Inflammatory macrophage treated with lipopolysaccharide for 1 hour (primary cell): ENCODE results near the gene CDC16.

Experiments used
- DNase-seq, 2 donors: peaks; one replicate each; pipeline ENCODE4 v3.0.0-alpha.2; 2020 to 2022

The CDC16 gene

GRCh38 chr13:114304346-114305034 lies 69.8 kb downstream of the CDC16 start:
- DNase-seq, result no peak

- no peak for DNase-seq
Observed at GRCh38 chr13:114309086-114309485, 74.4 kb downstream of the CDC16 start.

DNA sequence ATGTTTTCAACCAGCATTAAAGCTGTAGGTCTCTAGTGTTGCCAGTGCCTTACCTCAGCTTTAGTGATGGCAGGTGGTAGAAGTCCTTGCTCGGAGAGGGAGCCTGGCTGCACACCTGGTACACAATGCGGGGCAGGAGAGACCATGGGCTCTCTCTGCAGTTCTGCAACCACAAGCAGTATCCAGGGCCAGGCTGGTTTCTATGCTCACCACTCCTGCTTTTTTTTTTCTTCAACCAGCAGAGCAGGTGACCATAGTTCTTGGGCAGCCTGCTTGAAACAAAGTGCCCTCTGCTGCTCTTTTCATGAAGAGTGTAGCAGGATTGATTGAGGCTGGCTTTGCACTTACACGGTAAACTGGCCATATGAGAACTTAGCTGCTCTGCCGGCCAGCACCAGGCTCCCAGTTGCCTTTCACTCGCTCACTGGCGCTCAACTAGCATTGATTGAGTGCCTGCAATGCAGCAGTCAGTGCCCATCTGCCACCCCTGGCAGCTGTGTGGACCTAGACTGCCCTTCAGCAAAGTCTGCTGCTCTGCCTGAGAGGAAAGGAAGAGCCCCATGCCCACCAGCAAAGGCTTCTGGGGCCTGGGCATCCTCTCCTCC lies 75.2 kb downstream of the CDC16 start:
- DNase-seq, result no peak

DNA sequence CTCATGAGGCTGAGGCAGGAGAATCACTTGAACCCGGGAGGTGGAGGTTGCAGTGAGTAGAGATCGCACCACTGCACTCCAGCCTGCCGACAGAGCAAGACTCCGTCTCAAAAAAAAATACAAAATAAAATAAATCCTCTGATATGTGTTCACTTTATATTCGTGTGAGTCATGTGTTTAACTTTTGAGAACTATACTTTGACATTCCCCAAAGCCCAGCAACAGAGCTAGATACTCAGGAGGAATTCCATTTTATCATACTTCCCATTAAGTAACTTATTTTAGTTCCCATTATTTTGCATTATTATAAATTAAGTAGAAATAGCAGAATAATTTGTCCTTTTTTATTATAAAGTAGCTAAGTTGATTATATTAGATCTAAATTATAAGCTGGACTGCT lies 76.3 kb downstream of the CDC16 start:
- DNase-seq, result no peak

DNA sequence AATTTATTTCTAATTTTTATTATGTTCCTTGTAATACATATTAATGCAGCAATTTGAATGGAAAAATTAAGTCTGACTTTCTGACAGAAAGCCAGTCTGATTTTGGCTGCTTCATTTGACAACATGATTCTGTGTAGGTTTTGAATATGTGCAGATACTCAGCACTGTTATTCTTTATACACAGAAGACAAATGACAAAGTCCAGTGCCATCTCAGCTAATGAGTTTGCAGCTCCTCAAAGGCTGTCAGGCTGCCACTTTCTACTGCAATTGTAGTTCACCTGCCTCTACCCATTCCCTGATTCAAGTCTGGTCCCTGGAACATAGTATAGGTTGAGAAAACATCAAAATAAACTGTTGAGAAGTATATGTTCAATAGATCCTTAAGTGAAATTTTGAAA lies 76.7 kb downstream of the CDC16 start:
- DNase-seq, result no peak

GRCh38 chr13:114311908-114312307 lies 77.2 kb downstream of the CDC16 start:
- no peak for DNase-seq

DNA sequence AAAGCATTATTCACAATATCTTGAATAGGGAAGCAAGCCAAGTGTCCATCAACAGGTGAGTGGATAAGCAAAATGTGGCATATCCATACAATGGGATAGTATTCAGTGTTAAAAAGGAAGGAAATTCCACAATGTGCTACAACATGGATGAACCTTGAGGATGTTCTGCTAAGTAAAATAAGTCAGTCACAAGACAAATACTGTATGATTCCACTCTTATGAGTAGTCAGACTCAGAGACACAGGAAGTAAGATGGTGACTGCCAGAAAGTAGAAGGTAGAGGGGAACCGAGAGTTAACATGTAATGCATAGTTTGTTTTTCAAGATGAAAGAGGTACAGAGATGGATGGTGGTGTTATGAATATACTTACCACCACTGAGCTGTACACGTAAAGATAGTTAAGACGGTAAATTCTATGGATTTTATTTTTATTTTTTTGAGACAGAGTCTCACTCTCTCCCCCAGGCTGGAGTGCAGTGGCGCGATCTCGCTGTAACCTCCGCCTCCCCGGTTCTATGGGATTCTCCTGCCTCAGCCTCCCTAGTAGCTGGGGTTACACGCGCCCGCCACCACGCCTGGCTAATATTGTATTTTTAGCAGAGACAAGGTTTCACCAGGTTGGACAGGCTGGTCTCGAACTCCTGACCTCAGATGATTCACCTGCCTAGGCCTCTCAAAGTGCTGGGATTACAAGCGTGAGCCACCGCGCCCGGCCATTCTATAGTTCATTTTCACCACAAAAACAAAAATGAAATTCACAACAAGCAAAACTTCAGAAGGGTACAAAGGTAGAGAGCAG lies 78.6 kb downstream of the CDC16 start:
- peak in 1 of 2 donors; percentile 8 for DNase-seq

GRCh38 chr13:114314074-114314912 lies 79.6 kb downstream of the CDC16 start, which contains the start of gene CHAMP1:
Gene CHAMP1, plus strand, starts transcription at chr13:114314503. Its CDS starts 9,340 bp downstream, at chr13:114323843.
- peak; percentile 93 to 97 for DNase-seq

DNA sequence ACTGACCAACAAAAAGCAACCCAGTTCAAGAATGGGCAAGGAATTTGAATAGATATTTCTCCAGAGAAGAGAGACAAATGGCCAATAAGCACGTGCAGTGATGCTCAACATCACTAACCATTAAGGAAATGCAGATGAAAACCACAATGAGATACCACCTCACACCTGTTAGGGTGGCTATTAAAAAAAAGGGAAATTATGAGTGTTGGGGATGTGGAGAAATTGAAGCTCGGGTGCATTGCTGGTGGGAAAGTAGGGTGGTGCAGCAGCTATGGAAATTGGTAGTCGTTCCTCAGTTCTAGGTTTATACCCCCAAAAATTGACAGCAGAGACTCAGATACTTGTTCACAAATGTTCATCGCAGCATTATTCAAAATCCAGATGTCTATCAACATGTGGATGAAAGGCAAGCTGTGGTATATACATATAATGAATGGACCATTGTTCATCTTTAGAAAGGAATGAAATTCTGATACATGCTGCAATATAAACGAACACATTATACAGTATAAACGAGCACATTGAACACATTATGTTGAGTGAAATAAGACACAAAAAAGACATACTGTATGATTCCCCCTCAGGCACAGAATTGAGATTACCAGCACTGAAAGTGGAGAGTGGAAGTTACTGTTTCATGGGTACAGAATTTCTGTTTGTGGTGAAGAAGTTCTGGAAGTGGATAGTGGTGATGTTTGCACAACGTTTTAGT lies 80.5 kb downstream of the CDC16 start:
- DNase-seq, result peak in 1 of 2 donors; percentile 4

GRCh38 chr13:114318624-114319023 lies 83.9 kb downstream of the CDC16 start:
- DNase-seq, result no peak

- DNase-seq, result no peak
Observed at GRCh38 chr13:114319441-114319913, 84.8 kb downstream of the CDC16 start.

GRCh38 chr13:114320065-114320464 lies 85.4 kb downstream of the CDC16 start:
- no peak for DNase-seq

GRCh38 chr13:114321256-114321655 lies 86.6 kb downstream of the CDC16 start:
- DNase-seq, result no peak
